ENCODE measurements around the gene CELF2.
"Not testable (repeated sequence)": the region's sequence is repeated elsewhere in the genome, so short reads cannot be mapped to it uniquely, and the experiment has no call there.

The CELF2 gene

DNA sequence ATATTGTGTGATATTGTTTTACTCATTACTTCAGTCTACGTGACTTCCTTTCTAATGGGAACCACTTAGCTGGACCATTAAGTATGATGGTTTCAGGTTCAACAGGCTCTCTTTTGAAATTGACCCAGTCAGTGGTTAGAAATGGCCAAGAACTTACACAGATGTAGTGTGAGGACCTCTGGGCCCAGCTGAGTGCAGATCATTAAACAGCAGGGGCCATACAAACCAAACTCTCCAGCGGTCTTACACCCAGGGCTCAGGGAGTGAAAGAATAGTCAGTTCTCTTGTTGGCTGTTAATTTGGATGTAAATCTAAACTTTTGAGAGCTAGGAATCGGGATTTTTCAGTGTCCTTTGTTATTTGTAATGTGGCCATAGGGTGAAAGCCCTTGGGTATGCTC, 107.3 kb downstream of the CELF2 start:
- no peak overlapping the region for H3K4me3 ChIP-seq
- no peaks in the 10 kb centered on the region for H3K36me3 ChIP-seq
- intact Hi-C loops (cut with DNase I; ENCODE audit: low total_unique reads): no loop called here
- no peak overlapping the region for H3K27ac ChIP-seq
- no peaks in the 10 kb centered on the region for H3K27me3 ChIP-seq
- H3K4me1 ChIP-seq: peaks cover 0 to 4% (median under 1%) of the 10 kb centered on the region in 4 donors
- H3K9me3 ChIP-seq: no peaks in the 10 kb centered on the region
- TF ChIP-seq, protein P1, sequence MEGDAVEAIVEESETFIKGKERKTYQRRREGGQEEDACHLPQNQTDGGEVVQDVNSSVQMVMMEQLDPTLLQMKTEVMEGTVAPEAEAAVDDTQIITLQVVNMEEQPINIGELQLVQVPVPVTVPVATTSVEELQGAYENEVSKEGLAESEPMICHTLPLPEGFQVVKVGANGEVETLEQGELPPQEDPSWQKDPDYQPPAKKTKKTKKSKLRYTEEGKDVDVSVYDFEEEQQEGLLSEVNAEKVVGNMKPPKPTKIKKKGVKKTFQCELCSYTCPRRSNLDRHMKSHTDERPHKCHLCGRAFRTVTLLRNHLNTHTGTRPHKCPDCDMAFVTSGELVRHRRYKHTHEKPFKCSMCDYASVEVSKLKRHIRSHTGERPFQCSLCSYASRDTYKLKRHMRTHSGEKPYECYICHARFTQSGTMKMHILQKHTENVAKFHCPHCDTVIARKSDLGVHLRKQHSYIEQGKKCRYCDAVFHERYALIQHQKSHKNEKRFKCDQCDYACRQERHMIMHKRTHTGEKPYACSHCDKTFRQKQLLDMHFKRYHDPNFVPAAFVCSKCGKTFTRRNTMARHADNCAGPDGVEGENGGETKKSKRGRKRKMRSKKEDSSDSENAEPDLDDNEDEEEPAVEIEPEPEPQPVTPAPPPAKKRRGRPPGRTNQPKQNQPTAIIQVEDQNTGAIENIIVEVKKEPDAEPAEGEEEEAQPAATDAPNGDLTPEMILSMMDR (IDR thresholded peaks at IDR 0.05): no peak
- no peak for DNase-seq

DNA sequence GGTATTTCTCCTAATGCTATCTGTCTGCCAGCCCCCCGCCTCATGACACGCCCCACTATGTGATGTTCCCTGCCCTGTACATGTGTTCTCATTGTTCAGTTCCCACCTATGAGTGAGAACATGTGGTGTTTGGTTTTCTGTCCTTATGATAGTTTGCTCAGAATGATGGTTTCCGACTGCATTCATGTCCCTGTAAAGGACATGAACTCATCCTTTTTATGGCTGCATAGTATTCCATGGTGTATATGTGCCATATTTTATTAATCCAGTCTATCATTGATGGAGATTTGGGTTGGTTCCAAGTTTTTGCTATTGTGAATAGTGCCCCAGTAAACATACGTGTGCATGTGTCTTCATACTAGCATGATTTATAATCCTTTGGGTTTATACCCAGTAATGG, 109.3 kb downstream of the CELF2 start:
- intact Hi-C loops (cut with DNase I; ENCODE audit: low total_unique reads); H3K27me3 ChIP-seq; DNase-seq; H3K36me3 ChIP-seq; H3K9me3 ChIP-seq; H3K27ac ChIP-seq; H3K4me3 ChIP-seq: not testable (repeated sequence)
- peaks cover 0 to 12% (median 3%) of the 10 kb centered on the region in 4 donors for H3K4me1 ChIP-seq

DNA sequence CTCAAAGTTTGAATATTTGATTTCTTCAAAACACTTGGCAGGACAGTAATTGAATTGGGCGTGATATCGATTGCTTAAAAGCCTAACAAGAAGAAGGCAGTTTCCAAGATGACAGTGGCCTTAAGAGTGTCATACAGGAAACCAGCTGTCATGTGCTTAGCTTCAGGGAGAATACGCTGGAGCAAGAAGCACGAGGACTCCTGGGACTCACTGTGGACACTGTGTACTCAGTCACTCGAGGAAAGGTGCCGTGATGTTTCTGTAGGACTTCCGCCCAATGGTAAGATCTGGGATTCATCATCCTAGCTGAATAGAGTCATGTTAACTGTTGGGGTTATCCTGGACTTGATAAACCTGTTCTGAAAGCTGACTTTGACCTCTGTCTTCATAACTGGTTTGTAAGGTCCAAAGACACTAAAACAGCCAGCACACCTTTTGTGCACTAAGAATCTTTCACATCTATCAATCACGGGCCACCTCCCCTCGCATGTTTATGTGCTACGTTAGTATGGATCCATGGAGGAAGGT, 113.5 kb downstream of the CELF2 start:
- DNase-seq: no peak
- intact Hi-C loops (cut with DNase I; ENCODE audit: low total_unique reads): no loop called here
- peaks cover 0 to 12% (median 3%) of the 10 kb centered on the region in 4 donors for H3K4me1 ChIP-seq
- H3K27ac ChIP-seq: no peak overlapping the region
- TF ChIP-seq, protein P1 (IDR thresholded peaks at IDR 0.05): no peak
- H3K9me3 ChIP-seq: no peaks in the 10 kb centered on the region
- H3K4me3 ChIP-seq: no peak overlapping the region
- H3K27me3 ChIP-seq: no peaks in the 10 kb centered on the region
- no peaks in the 10 kb centered on the region for H3K36me3 ChIP-seq

DNA sequence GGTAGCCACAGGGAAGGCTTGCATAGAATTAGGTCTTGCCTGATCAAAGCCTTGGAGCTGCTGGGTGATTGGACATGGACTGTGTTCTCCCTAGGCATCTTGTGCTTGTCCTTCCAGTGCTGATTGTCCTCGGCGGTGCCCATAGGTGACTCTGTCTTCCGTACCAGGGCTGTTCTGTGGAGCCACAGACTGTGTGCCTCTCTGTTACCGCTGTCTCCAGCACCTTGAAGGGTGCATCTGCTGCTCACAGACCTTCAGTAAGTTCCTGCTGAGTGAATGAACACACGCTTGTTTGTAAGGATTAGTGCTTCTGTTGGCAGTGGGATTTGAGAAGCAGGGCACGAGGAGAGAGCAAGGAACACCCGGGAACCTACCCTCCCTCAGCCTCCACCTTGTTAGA, 116.7 kb downstream of the CELF2 start:
- Histone ChIP-seq H3K9me3 (no peaks in the 10 kb centered on the region), H3K27me3 (no peaks in the 10 kb centered on the region), H3K27ac (no peak overlapping the region), H3K4me1 (peaks cover 0 to 12% (median 3%) of the 10 kb centered on the region in 4 donors), H3K4me3 (no peak overlapping the region), H3K36me3 (no peaks in the 10 kb centered on the region)
- intact Hi-C loops (cut with DNase I; ENCODE audit: low total_unique reads): no loop called here
- TF ChIP-seq, protein P1 (IDR thresholded peaks at IDR 0.05): no peak
- no peak for DNase-seq

DNA sequence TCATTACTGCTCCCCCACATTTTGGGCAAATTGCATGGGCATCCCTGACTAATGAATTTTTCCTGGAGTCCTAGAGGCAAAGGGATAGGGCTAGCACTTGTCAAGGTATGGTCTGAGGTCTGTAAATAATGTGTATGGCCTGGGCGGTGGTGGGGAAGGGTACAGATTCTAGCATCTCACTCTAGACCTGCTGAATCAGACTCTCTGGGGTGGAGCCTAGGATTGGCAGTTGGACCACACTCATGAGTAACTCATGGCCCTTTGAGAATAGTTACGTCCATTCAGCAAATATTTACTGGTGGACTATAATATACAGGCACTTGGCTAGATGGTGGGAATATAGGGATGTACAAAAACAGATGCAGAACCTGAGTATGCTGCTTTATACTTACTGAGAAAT, 118.0 kb downstream of the CELF2 start:
- Histone ChIP-seq H3K36me3 (no peaks in the 10 kb centered on the region), H3K4me1 (peaks cover 0 to 1% (median 0%) of the 10 kb centered on the region in 4 donors), H3K4me3 (no peak overlapping the region), H3K27me3 (no peaks in the 10 kb centered on the region), H3K9me3 (no peaks in the 10 kb centered on the region), H3K27ac (no peak overlapping the region)
- TF ChIP-seq, protein P1 (IDR thresholded peaks at IDR 0.05): no peak
- intact Hi-C loops (cut with DNase I; ENCODE audit: low total_unique reads): no loop called here
- DNase-seq: no peak

DNA sequence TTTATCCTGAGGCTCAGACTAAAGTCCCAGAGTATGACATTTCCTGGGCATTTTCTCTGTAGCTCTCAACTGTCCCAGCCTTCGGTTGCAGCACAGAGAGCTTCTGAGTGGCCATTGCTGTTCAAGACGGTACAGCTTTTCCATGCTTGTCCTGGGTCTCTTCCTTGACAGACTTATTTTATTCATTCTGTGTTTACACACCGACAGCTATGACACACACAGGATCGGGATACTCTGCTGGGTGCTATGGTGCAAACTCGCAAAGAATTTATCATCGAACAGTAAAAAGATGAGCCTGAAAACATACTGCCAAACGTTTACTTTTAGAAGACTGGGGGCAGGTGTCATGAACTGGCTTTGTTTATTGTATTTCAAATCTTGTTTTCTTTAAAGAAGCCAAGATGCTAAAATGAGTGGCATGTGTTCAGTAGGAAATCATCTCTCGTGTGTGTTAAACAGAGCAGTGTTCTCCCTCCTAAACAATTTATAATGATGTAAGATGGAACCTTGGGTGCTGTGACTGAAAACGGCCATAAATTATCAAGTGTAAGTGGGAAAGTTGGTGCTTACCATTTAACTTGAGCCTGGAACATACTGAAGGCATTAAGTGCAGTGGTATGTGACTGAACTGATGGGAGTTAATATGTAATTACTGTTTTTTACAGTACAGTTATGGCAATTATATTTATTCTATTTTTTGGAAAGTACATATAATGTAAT, 120.8 kb downstream of the CELF2 start:
- Histone ChIP-seq H3K4me3 (no peak overlapping the region), H3K4me1 (no peaks in the 10 kb centered on the region), H3K36me3 (no peaks in the 10 kb centered on the region), H3K9me3 (no peaks in the 10 kb centered on the region), H3K27ac (no peak overlapping the region), H3K27me3 (no peaks in the 10 kb centered on the region)
- intact Hi-C loops (cut with DNase I; ENCODE audit: low total_unique reads): no loop called here
- no peak for DNase-seq
- TF ChIP-seq, protein P1 (IDR thresholded peaks at IDR 0.05): no peak
